ENCODE data around the gene DGLUCY.
"Not testable (repeated sequence)": the region's sequence is repeated elsewhere in the genome, so short reads cannot be mapped to it uniquely, and the experiment has no call there.

Gene DGLUCY

DNA sequence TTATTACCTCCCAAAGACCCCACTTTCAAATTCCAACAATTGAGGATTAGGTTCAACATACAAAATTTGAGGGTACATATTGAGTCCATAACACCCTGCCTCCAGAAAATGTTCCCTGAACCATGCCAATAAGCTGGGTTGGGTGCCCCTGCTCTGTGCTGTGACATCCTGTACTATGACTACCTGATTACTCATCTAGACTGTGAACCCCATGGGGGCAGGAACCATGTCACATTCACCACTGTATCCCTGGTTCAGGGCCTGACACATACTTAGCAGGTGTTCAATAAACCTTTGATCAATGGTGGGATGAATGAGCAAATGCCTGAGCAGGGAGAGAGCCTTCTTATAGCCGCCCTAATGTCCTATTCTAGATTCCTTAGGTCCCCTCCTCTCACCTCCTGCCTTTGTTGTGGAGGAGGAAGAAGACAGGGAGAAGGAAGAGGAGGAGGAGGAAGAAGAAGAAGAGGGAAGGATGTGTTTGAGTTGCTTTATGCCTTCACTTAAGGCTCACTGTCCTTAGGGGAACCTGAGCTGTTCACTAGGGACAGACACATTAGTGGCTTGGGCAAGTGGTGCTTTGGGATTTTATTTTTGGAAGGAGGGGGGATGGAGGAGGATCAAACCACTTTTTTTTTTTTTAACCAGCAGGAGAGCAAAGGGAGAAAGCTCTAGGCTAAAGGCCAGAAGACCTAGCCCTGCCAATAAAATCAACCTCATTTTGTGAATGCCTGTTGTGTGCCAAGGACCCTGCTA lies 109.3 kb downstream of the DGLUCY start:
- Histone ChIP-seq H4K91ac (ENCODE audit: low read depth, low read length) (no peak overlapping the region), H2BK12ac (ENCODE audit: low read length) (no peak overlapping the region), H3K4me2 (ENCODE audit: low read length) (no peak overlapping the region), H2AFZ (ENCODE audit: insufficient read depth, low read length, poor library complexity) (no peak overlapping the region), H4K12ac (ENCODE audit: low read depth, low read length) (no peak overlapping the region), H3K4me1 (ENCODE audit: control insufficient read depth in 1 of 2, insufficient read depth in 2 of 2, low read length in 2 of 2) (peaks cover 0 to 4% of the 10 kb centered on the region in 2 experiments), H3K79me1 (ENCODE audit: low read length) (no peaks in the 10 kb centered on the region), H3K79me2 (ENCODE audit: control insufficient read depth, insufficient read depth, low read length, poor library complexity) (no peaks in the 10 kb centered on the region), H3K27ac (ENCODE audit: low read depth, low read length) (no peak overlapping the region), H3K4me3 (ENCODE audit: low read depth, low read length) (no peak overlapping the region), H4K8ac (ENCODE audit: low read depth, low read length) (no peak overlapping the region), H3K36me3 (ENCODE audit: control insufficient read depth in 1 of 2, insufficient read depth in 2 of 2, low read length in 2 of 2) (peaks cover 0 to 6% of the 10 kb centered on the region in 2 experiments), H2AK5ac (ENCODE audit: low read length) (no peak overlapping the region), H3K9me3 (ENCODE audit: insufficient read depth, low read depth, low read length) (no peaks in the 10 kb centered on the region), H2BK120ac (ENCODE audit: insufficient read depth, low read length, poor library complexity) (no peak overlapping the region), H3K27me3 (ENCODE audit: insufficient read depth, low read length) (no peaks in the 10 kb centered on the region), H3K23ac (ENCODE audit: low read length) (no peak overlapping the region), H3K4ac (ENCODE audit: low read depth, low read length) (no peak overlapping the region), H3K9ac (ENCODE audit: low read length) (no peak overlapping the region), H2BK5ac (ENCODE audit: low read depth, low read length, poor library complexity) (no peak overlapping the region), H3K14ac (ENCODE audit: low read length) (no peak overlapping the region), H3K18ac (ENCODE audit: low read length) (no peak overlapping the region)
- no CpG with 5 or more reads among the region's 1 CpG for WGBS (ENCODE audit: extremely low coverage, insufficient coverage, insufficient read length)
- DNase-seq, result no peak

DNA sequence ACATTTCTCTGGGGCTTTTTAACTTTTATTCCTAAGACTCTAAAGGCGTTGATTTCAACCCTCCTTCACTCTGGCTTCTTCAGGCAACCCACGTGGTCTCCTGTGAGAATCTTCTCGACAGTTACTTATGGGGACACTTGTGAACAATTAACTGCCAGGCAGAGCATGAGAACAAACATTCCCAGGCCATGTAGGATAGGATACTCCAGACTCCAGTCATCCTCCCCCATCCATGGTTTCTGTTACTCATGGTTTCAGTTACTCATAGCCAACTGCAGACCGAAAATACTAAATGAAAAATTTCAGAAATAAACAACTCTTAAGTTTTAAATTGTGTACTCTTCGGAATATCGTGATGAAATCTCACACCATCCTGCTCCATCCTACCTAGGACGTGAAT lies 111.2 kb downstream of the DGLUCY start:
- Histone ChIP-seq H4K91ac (ENCODE audit: low read depth, low read length) (no peak overlapping the region), H3K9me3 (ENCODE audit: insufficient read depth, low read depth, low read length) (no peaks in the 10 kb centered on the region), H2AK5ac (ENCODE audit: low read length) (no peak overlapping the region), H3K23ac (ENCODE audit: low read length) (no peak overlapping the region), H3K18ac (ENCODE audit: low read length) (no peak overlapping the region), H3K4me1 (ENCODE audit: control insufficient read depth in 1 of 2, insufficient read depth in 2 of 2, low read length in 2 of 2) (peaks cover 0 to 4% of the 10 kb centered on the region in 2 experiments), H3K27ac (ENCODE audit: low read depth, low read length) (no peak overlapping the region), H3K9ac (ENCODE audit: low read length) (no peak overlapping the region), H3K4ac (ENCODE audit: low read depth, low read length) (no peak overlapping the region), H3K36me3 (ENCODE audit: control insufficient read depth in 1 of 2, insufficient read depth in 2 of 2, low read length in 2 of 2) (peaks cover 0 to 6% of the 10 kb centered on the region in 2 experiments), H2BK120ac (ENCODE audit: insufficient read depth, low read length, poor library complexity) (no peak overlapping the region), H3K79me2 (ENCODE audit: control insufficient read depth, insufficient read depth, low read length, poor library complexity) (no peaks in the 10 kb centered on the region), H4K12ac (ENCODE audit: low read depth, low read length) (no peak overlapping the region), H3K4me3 (ENCODE audit: low read depth, low read length) (no peak overlapping the region), H3K4me2 (ENCODE audit: low read length) (no peak overlapping the region), H2BK5ac (ENCODE audit: low read depth, low read length, poor library complexity) (no peak overlapping the region), H4K8ac (ENCODE audit: low read depth, low read length) (no peak overlapping the region), H2BK12ac (ENCODE audit: low read length) (no peak overlapping the region), H2AFZ (ENCODE audit: insufficient read depth, low read length, poor library complexity) (no peak overlapping the region), H3K14ac (ENCODE audit: low read length) (no peak overlapping the region), H3K79me1 (ENCODE audit: low read length) (no peaks in the 10 kb centered on the region), H3K27me3 (ENCODE audit: insufficient read depth, low read length) (no peaks in the 10 kb centered on the region)
- no peak for DNase-seq
- no CpG with 5 or more reads among the region's 7 CpGs for WGBS (ENCODE audit: extremely low coverage, insufficient coverage, insufficient read length)

DNA sequence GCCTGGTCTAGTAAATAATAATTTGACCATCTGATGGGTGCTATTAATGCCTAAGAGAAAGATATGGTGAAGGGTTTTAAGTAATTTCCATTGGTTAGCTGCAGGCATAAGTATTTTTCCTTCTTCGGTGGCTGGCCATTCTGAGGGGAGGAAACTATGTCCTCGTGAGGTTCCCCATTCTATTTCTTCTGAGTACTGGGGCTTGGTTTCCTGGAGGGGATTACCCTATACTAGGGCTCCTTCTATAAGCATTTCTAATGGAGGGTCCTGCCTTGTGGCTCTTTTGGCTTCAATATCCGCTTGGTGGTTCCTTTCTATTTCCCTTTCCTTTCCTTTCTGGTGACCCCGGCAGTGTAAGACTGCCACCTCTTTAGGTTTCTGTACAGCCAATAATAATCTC lies 112.5 kb downstream of the DGLUCY start:
- H3K23ac ChIP-seq (ENCODE audit: low read length); H4K8ac ChIP-seq (ENCODE audit: low read depth, low read length); H3K4me2 ChIP-seq (ENCODE audit: low read length); H2BK12ac ChIP-seq (ENCODE audit: low read length); H3K4me3 ChIP-seq (ENCODE audit: low read depth, low read length); H2BK5ac ChIP-seq (ENCODE audit: low read depth, low read length, poor library complexity); H3K9ac ChIP-seq (ENCODE audit: low read length); H2BK120ac ChIP-seq (ENCODE audit: insufficient read depth, low read length, poor library complexity); H3K79me2 ChIP-seq (ENCODE audit: control insufficient read depth, insufficient read depth, low read length, poor library complexity); H3K18ac ChIP-seq (ENCODE audit: low read length); H3K14ac ChIP-seq (ENCODE audit: low read length); H3K4me1 ChIP-seq (ENCODE audit: control insufficient read depth in 1 of 2, insufficient read depth in 2 of 2, low read length in 2 of 2); DNase-seq; H3K27me3 ChIP-seq (ENCODE audit: insufficient read depth, low read length); H2AFZ ChIP-seq (ENCODE audit: insufficient read depth, low read length, poor library complexity); H3K27ac ChIP-seq (ENCODE audit: low read depth, low read length); H3K9me3 ChIP-seq (ENCODE audit: insufficient read depth, low read depth, low read length); H4K91ac ChIP-seq (ENCODE audit: low read depth, low read length); H2AK5ac ChIP-seq (ENCODE audit: low read length); H3K36me3 ChIP-seq (ENCODE audit: control insufficient read depth in 1 of 2, insufficient read depth in 2 of 2, low read length in 2 of 2); H4K12ac ChIP-seq (ENCODE audit: low read depth, low read length); H3K79me1 ChIP-seq (ENCODE audit: low read length); H3K4ac ChIP-seq (ENCODE audit: low read depth, low read length): not testable (repeated sequence)
- no CpG with 5 or more reads among the region's 4 CpGs for WGBS (ENCODE audit: extremely low coverage, insufficient coverage, insufficient read length)

DNA sequence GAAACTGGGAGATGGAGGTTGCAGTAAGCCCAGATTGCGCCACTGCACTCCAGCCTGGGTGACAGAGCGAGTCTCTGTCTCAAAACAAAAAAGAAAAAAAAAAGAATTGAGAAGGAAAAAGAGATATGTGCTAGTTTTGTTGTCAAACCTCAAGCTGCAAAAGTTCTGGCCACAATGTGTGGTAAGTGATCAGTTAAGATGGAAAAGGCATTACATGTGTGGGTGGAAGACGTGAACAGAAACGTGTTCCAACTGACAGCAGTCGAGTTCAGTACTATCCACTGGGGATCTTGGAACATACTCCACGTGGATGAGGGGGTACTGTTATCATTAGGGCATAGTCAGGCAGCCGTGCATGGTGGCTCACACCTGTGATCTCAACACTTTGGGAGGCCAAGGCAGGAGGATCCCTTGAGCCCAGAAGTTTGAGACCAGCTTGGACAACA lies 113.3 kb downstream of the DGLUCY start:
- no peak for DNase-seq
- Histone ChIP-seq H3K4ac (ENCODE audit: low read depth, low read length) (no peak overlapping the region), H3K27ac (ENCODE audit: low read depth, low read length) (no peak overlapping the region), H4K91ac (ENCODE audit: low read depth, low read length) (no peak overlapping the region), H2AK5ac (ENCODE audit: low read length) (no peak overlapping the region), H2BK120ac (ENCODE audit: insufficient read depth, low read length, poor library complexity) (no peak overlapping the region), H3K18ac (ENCODE audit: low read length) (no peak overlapping the region), H3K79me1 (ENCODE audit: low read length) (no peaks in the 10 kb centered on the region), H3K9ac (ENCODE audit: low read length) (no peak overlapping the region), H3K23ac (ENCODE audit: low read length) (no peak overlapping the region), H3K79me2 (ENCODE audit: control insufficient read depth, insufficient read depth, low read length, poor library complexity) (no peaks in the 10 kb centered on the region), H2AFZ (ENCODE audit: insufficient read depth, low read length, poor library complexity) (no peak overlapping the region), H3K9me3 (ENCODE audit: insufficient read depth, low read depth, low read length) (no peaks in the 10 kb centered on the region), H3K36me3 (ENCODE audit: control insufficient read depth in 1 of 2, insufficient read depth in 2 of 2, low read length in 2 of 2) (peaks cover 0 to 2% of the 10 kb centered on the region in 2 experiments), H3K4me1 (ENCODE audit: control insufficient read depth in 1 of 2, insufficient read depth in 2 of 2, low read length in 2 of 2) (no peaks in the 10 kb centered on the region), H2BK5ac (ENCODE audit: low read depth, low read length, poor library complexity) (no peak overlapping the region), H3K27me3 (ENCODE audit: insufficient read depth, low read length) (no peaks in the 10 kb centered on the region), H2BK12ac (ENCODE audit: low read length) (no peak overlapping the region), H3K4me3 (ENCODE audit: low read depth, low read length) (no peak overlapping the region), H4K12ac (ENCODE audit: low read depth, low read length) (no peak overlapping the region), H3K4me2 (ENCODE audit: low read length) (no peak overlapping the region), H4K8ac (ENCODE audit: low read depth, low read length) (no peak overlapping the region), H3K14ac (ENCODE audit: low read length) (no peak overlapping the region)
- no CpG with 5 or more reads among the region's 7 CpGs for WGBS (ENCODE audit: extremely low coverage, insufficient coverage, insufficient read length)

Measured in trophoblast cell (in vitro differentiated cells and primary cell).